Endometrial microvascular endothelial cells (primary cell): ENCODE measurements around the gene MSTN. TPM values are rescaled to one million over a fixed set of nuclear protein-coding genes. Genes with fewer than 3 reads are reported as not detected.
"Not testable (repeated sequence)": the region's sequence is repeated elsewhere in the genome, so short reads cannot be mapped to it uniquely, and the experiment has no call there.

Experiments used
- in situ Hi-C: cut with HindIII; loops from 2 replicates; pipeline ENCODE4 v1.10.0; 2017; ENCODE audit warnings: low sequenced_read_pairs, low pct_unique_long_range_greater_than_20kb; ENCODE audit errors: inconsistent ontology term
- total RNA-seq: library from RNA; depleted of rRNA; stranded (reverse); fragments of >200 nt; gene quantifications from one replicate; pipeline ENCODE4 v1.2.3, GENCODE V29; 2015; ENCODE audit errors: inconsistent ontology term

Gene MSTN
- total RNA-seq, 1 donor from 2014 or later, result not detected

DNA sequence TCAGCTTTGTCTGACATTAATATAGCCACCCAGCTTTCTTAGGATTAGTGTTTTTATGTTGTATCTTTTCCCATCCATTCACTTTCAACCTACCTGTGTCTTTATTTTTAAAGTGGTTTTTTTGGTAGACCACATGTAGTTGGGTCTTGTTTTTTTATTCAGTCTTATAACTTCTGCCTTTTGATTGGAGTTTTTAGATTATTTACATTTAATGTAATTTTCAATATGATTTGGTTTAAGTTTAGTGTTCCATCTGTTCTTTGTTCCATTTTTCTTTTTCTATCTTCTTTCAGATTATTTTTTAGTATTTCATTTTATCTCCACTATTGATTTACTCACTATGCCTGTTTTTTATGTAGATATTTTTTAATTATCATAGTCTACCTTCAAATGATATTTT lies 13.1 kb upstream of the MSTN start:
- in situ Hi-C loops, result loop anchor here (25.0 kb wide), 1 partner anchor 212 kb away; no protein-coding TSS in a partner anchor

DNA sequence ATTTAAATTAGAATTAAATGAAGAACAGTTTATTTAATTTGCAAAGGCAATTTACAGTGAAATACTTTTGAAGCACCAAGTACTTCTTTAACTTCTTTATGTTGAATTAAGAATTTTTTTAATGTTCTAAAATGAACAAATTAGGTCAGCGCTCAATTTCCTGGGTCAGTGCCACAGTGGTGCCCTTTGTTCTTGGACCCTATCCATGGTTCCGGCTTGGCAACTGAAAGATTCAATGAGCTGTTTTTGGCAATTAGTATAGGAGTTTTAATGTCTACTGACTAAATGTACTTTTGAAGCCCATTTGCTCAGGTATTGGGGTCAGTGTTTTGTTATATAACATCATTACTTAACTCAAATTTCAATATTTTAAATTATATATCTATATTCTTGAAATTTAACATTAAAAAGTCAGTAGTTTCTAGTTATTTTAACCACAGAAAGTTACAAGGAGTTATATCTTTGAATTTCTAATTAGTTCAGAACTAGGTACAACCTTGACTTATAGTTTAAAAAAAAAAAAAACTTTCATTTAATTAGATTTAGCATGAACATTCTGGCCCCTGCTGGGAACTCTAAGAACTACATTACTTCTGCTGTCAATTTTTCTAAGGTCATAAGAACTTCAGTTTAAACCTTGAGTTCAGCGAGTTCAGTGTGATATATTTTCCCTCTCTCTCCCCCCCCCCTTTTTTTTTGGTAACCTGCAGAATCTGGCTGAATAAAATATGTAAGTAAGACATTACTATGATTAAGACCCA lies 7.6 kb upstream of the MSTN start:
- in situ Hi-C loops, result no loop called here

DNA sequence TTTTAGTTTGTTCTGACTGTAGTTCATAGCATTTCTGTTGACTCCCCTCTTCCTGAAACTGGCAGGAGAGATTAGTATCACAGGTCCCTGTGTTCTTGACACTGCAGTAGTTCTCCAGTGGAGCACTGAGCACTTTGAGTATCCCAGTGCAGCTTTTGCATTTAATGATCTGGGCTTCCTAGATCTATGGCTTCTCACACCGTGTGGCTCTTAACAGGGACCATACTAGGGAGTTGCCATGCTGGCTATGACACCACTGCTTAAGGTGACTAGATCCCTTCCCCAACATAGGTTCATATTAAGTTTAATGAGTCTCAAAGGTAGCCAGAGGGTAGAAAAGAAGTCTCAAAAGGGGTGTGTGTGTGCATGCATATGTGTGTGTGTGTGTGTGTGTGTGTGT lies 6.2 kb upstream of the MSTN start:
- in situ Hi-C loops, result no loop called here

DNA sequence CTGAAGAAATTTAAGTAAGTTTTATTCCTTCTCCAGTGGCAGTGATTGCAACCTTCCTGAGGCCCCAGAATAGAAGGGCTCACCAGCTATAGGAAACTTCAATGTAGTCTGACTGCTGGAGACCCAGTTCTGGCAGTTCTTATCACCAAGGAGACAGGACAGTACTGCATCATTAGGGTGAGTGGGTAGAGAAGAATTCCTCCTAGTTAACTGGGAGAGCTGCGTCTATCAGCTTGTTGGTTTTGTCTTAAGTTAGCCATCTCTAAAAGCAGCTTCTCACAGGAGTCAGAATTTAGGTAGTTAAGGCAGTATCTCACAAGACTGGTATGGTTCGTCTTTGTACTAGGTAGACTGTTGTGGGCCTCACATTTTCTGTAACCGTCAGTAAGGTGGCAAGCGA lies 3.3 kb upstream of the MSTN start:
- in situ Hi-C loops, result no loop called here

- in situ Hi-C loops, result no loop called here
Measured at GRCh38 chr2:190063624-190064023, 1.1 kb upstream of the MSTN start.

DNA sequence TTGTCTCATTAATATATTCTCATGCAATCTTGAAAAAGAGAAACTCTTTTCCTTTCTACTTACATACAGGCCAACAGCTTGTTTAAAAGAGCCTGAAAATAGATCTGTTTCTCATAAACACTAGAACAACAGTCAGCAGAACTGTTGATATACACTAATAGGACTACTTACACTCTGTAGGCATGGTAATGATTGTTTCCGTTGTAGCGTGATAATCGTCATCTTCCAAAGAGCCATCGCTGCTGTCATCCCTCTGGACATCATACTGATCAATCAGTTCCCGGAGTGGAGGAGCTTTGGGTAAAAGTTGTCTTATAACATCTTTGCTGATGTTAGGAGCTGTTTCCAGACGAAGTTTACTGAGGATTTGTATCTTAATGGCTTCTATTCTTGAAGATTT lies 476 bp downstream of the MSTN start:
- in situ Hi-C loops, result no loop called here

DNA sequence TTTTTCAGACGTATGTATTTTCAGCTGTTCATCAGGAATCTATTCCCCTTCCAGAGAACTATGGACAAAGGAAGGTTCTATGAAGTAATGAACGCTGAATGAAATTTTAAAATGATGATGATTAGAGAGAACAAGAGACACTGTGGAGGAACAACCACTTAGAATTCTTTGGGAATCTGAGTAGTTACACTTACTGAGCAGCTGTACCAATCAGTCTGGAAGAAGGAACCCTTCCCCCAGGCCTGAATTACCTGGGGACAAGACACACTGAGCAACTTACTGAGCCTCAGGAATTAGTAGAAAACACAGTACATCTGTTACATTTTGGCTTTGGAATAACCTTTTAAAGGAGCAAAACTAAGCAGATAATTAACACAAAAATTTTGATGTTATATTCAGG lies 1.9 kb downstream of the MSTN start:
- in situ Hi-C loops, result no loop called here

- in situ Hi-C loops, result no loop called here
Measured at GRCh38 chr2:190060019-190060418, 2.5 kb downstream of the MSTN start.

GRCh38 chr2:190053426-190053825 lies 9.1 kb downstream of the MSTN start:
- in situ Hi-C loops, result no loop called here

DNA sequence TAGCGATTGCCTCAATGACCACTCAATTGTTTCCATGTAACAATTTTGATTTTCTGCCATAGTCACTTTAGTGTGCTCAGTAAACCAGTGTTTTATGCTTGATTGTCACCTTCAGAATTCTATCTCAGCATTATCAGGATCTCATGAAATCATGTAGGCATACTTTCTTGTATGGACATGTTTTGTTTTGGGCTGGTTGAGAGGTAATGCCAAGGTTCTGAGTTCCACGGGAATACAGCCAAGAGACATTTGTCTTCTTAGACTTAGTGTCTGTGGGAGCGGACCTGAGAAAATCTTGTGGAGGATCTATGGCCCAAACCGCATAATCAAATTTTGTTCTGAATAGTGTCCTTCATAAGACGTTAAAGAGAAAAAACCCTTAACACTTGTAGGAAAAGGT lies 10.2 kb downstream of the MSTN start:
- in situ Hi-C loops, result no loop called here

DNA sequence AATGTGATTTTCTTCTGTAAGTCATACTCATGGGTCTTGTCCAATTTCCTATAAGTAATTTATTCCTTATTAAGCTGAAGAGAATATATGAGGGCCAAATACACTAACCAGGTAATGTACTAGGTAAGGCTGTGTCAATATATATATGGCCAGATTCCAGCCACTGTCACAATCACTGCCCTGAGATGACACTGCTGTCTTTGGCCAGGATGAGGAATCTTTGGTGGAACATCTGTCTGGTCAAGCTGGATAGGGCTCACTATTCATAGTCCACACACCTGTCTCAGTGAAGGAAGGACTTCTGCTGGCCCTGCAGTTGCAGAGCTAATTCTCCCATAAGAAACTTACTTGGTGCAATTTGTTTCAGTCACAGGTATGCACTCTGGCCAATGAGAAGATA lies 11.3 kb downstream of the MSTN start:
- in situ Hi-C loops, result no loop called here

GRCh38 chr2:190050001-190050400 lies 12.5 kb downstream of the MSTN start:
- in situ Hi-C loops, result no loop called here

DNA sequence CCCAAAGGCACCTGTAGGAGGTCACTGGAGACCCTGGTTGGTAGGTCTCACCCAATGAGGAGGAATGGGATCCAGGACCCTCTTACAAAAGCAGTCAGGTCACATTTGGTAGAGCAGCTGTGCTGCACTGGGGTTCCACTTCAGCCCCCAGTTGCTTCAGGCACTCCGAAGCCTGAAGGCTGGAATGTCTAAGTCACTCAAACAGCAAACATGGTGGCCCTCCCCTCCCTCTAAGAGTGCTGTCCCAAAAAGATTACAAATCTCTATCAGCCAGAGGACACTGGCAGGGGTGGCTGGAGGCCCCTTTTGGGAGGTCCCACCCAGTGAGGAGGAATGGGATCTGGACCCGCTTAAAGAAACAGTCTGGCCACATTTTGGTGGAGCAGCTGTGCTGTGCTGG lies 17.7 kb downstream of the MSTN start:
- in situ Hi-C loops, result no loop called here

- in situ Hi-C loops, result no loop called here
Measured at GRCh38 chr2:190043441-190043840, 19.1 kb downstream of the MSTN start.

DNA sequence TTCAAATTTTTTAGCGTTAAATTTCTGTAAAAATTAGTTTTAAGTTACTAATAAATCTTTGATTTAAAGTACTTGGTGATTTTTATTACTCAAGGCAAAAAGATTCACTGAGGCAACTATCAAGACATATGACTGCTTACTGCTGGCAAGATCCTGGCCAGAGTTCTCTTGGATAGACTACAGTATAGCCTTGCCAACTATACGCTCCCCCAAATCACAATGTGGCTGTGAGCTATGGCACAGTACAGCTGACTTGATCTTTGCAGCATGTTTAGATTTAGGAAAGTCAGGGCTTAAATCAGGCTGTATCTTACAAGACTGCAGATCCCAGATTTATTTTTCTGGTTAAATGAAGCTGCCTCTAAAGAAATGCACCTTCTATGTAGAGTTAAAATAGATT lies 26.5 kb downstream of the MSTN start:
- in situ Hi-C loops, result no loop called here

DNA sequence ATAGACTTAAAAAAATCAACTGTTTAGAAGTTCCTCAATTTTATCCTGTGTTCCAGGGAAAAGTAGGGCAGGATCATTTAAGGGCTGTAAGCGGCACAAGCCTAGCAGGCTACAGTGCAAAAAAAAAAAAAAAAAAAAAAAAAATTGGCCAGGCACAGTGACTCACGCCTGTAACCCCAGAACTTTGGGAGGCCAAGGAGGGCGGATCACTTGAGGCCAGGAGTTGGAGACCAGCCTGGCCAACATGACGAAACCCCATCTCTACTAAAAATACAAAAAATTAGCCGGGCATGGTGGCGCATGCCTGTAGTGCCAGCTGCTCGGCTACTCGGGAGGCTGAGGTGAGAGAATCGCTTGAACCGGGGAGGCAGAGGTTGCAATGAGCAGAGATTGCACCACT lies 28.1 kb downstream of the MSTN start:
- in situ Hi-C loops, result not testable (repeated sequence)

DNA sequence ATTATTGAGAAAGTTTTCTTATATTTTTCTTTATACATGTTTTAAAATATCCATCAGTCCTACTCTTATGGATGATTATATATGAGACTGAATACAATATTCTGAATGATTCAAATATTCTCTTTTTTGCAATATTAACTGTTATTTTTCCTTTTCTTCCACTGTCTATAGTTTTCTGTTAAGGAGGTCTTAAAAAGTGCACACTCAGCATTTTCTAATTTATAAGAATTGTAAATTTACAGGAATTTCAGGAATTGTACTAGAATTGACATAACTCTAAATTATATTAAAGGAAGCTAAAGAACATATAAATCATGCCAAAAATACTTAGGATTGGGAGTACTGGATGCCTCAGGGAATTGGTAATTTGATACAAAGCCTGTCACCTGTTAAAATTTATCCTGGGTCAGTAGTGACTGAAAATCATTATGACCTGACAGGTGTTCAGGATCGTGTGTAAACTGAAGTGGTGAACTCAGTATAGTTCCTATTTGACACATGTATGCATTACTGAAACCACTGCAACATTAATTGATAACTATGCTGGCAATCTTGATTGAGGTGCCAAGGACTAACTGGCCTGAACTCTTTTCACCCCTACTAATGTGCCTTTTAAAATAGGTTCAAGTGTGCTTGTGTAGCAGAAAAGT lies 30.4 kb downstream of the MSTN start:
- in situ Hi-C loops, result no loop called here

GRCh38 chr2:190023860-190024259 lies 38.7 kb downstream of the MSTN start:
- in situ Hi-C loops, result no loop called here

DNA sequence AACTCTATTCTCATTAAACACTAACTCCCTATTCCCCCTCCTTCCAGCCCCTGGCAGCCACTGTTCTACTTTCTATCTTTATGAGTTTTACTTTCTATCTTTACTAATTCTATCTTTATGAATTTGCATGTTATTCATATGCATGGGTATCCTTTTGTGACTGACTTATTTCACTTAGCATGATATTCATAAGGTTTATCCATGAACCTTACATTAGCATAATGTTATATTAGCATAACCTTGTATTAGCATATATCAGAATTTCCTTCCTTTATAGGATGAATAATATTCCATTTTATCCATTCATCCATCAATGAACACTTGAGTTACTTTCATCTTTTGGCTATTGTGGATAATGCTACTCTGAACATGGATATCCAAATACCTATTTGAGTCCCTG lies 41.8 kb downstream of the MSTN start:
- in situ Hi-C loops, result no loop called here

DNA sequence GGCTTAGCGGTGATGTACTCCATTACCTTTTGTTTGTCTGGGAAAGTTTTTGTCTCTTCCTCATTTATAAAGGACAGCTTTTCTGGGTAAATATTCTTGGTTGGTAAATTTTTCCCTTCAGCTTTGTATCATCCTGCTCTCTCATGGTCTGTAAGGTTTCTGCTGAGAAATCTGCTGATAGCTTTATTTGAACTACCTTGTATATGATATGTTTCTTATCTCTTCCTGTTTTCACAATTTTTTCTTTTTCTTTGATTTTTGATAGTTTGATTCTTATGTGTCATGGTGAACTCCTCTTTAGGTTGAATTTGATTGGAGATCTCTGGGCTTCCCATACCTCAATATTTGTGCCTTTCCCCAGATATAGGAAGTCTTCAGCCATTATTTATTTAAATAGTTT lies 44.7 kb downstream of the MSTN start:
- in situ Hi-C loops, result no loop called here

GRCh38 chr2:190015969-190016368 lies 46.6 kb downstream of the MSTN start:
- in situ Hi-C loops, result not testable (repeated sequence)
